ENCODE data around the gene SEMA3C.

DNA sequence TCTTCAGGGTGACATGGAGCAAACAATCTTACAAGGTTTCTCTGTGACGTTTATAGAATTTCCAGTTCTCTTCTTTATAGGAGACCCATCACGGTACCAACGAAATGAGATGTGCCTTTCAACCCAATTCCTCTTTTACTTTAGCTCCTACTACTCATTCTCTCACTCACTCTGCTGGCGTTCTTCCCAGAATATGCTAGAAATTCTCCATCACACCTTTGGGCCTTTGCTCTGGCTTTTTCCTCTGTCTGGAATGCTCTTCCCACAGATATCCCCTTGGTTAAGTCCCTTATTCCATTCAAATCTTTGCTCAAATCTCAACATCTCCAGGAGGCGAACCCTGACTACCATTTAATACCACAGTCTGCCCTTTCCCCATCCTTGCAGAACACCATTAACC, 39.0 kb downstream of the SEMA3C start:
- TF ChIP-seq POLR2AphosphoS5 (IDR thresholded peaks at IDR 0.05) (no peak), CTCF (IDR thresholded peaks at IDR 0.05) (no peak)

Measured in sigmoid colon (tissue), 4 donors.